HL-60 (cell line): Measurements from ENCODE around the gene CACTIN.

Experiments used
- DNase-seq, 2 experiments: peaks; one replicate each; pipeline ENCODE4 v3.0.0-alpha.2; 2010 to 2020; ENCODE audit warnings: low read depth in 1 of 2, low spot score in 1 of 2
- H3K27ac ChIP-seq: fragments of 250-450 bp; sonication (Bioruptor Pico); replicated peaks from 2 replicates; pipeline ENCODE4 v1.5.1; 2020; ENCODE audit warnings: mild to moderate bottlenecking, moderate library complexity
- H3K27me3 ChIP-seq: fragments of 250-450 bp; sonication (Bioruptor Pico); 2 replicates; pipeline ENCODE4 v1.5.1; 2021; ENCODE audit warnings: mild to moderate bottlenecking, moderate library complexity; ENCODE audit not compliant: insufficient read depth, poor library complexity, severe bottlenecking
- H3K4me3 ChIP-seq: replicated peaks from 2 replicates; pipeline ENCODE4 v1.5.1; 2011; ENCODE audit warnings: mild to moderate bottlenecking, control low read depth, low read length; ENCODE audit not compliant: insufficient read depth
- GABPA ChIP-seq: IDR thresholded peaks from 2 replicates; pipeline ENCODE4 v1.6.1; 2012; ENCODE audit warnings: low read depth
- POLR2AphosphoS5 ChIP-seq: IDR thresholded peaks from 2 replicates; pipeline ENCODE4 v1.6.1; 2012; ENCODE audit warnings: low read depth
- SPI1 ChIP-seq: IDR thresholded peaks from 2 replicates; pipeline ENCODE4 v1.6.1; 2012; ENCODE audit warnings: low read depth, mild to moderate bottlenecking, borderline replicate concordance
- TF ChIP-seq, protein P1 (sequence below): IDR thresholded peaks from one replicate; pipeline ENCODE4 v1.5.1; 2011; ENCODE audit warnings: low read length, control low read depth, inconsistent platforms; ENCODE audit not compliant: insufficient read depth
- TF ChIP-seq, protein P2 (sequence below): IDR thresholded peaks from 2 replicates; pipeline ENCODE4 v1.6.1; 2012; ENCODE audit warnings: low read depth; ENCODE audit not compliant: insufficient replicate concordance

Gene CACTIN

DNA sequence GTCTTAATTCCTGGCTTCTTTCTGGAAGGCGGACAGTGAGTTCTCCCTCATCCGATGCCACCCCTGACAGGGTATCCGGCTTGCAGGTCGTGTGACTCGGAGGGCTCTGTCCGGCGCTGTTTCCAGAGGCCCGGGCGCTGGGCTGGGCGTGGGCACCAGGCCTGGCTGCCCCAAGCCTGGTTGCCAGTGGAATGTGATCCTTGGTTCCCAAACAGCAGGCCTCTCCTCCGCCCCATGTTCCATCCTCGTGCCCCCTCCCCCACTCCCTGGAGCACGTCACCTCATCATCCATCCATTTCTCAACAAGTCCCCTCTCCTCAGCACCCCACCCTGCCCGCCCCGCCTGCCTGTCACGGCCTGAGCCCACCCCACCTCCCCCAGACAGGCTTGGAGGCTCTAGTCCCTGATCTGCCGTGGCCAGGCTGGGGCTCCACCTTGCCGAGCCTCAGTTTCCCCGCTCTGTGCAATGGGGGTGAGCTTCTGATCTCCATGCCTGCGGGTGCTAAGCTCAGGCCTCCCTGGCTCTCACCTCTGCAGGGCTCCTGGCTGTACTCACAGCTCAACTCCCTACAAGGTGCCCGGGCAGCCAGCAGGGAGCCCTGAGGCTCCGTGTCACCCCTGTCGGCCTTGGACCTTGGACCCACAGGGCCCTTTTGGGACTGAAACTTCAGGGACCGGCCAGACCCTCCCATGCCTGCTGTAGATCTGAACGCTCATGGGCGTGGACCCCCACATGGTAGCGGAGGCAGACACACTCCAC, 22.2 kb downstream of the CACTIN start:
- DNase-seq, result no peak
- Histone ChIP-seq H3K27ac (no peak overlapping the region), H3K27me3 (peaks cover 11% of the 10 kb centered on the region), H3K4me3 (no peak overlapping the region)
- TF ChIP-seq GABPA (no peak), SPI1 (no peak), POLR2AphosphoS5 (no peak)
- TF ChIP-seq, protein P1, sequence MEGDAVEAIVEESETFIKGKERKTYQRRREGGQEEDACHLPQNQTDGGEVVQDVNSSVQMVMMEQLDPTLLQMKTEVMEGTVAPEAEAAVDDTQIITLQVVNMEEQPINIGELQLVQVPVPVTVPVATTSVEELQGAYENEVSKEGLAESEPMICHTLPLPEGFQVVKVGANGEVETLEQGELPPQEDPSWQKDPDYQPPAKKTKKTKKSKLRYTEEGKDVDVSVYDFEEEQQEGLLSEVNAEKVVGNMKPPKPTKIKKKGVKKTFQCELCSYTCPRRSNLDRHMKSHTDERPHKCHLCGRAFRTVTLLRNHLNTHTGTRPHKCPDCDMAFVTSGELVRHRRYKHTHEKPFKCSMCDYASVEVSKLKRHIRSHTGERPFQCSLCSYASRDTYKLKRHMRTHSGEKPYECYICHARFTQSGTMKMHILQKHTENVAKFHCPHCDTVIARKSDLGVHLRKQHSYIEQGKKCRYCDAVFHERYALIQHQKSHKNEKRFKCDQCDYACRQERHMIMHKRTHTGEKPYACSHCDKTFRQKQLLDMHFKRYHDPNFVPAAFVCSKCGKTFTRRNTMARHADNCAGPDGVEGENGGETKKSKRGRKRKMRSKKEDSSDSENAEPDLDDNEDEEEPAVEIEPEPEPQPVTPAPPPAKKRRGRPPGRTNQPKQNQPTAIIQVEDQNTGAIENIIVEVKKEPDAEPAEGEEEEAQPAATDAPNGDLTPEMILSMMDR, result no peak

DNA sequence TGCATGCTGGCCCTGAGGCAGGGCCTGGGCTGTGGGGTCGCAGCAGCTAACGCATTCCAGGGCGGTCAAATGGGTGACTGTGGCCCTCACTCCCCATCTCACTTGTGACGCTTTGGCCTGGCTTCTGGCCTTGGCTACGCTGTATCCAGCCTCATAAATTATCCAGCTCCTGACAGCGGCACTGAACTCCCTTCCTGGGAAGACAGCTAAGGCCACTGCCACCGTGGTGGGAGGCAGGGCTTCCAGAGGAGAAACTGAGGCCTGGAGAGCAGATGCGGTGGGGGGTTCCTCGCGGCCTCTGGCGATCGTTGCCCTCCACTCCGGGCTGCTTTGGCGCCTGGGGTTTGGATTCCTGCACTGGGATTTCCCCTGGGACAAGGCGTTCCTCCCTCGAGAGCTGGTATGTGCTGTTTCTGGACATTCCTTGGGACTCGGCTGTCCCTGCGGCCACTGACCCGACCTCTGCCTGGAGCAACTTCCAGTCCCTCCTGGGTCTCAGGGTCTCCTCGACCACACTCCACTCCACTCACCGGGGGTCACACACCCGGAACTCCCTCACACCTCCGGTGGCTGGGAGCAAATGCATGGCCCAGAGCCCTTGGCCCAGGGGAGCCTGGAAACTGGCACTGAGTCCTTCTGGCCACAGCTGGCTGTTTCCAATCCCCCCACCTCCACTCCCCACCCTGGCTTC, 23.3 kb downstream of the CACTIN start:
- peaks cover 11% of the 10 kb centered on the region for H3K27me3 ChIP-seq
- DNase-seq, result no peak
- H3K4me3 ChIP-seq, result no peak overlapping the region
- no peak overlapping the region for H3K27ac ChIP-seq
- TF ChIP-seq GABPA, result no peak
- no peak for TF ChIP-seq POLR2AphosphoS5
- TF ChIP-seq SPI1, result no peak
- TF ChIP-seq, protein P2, sequence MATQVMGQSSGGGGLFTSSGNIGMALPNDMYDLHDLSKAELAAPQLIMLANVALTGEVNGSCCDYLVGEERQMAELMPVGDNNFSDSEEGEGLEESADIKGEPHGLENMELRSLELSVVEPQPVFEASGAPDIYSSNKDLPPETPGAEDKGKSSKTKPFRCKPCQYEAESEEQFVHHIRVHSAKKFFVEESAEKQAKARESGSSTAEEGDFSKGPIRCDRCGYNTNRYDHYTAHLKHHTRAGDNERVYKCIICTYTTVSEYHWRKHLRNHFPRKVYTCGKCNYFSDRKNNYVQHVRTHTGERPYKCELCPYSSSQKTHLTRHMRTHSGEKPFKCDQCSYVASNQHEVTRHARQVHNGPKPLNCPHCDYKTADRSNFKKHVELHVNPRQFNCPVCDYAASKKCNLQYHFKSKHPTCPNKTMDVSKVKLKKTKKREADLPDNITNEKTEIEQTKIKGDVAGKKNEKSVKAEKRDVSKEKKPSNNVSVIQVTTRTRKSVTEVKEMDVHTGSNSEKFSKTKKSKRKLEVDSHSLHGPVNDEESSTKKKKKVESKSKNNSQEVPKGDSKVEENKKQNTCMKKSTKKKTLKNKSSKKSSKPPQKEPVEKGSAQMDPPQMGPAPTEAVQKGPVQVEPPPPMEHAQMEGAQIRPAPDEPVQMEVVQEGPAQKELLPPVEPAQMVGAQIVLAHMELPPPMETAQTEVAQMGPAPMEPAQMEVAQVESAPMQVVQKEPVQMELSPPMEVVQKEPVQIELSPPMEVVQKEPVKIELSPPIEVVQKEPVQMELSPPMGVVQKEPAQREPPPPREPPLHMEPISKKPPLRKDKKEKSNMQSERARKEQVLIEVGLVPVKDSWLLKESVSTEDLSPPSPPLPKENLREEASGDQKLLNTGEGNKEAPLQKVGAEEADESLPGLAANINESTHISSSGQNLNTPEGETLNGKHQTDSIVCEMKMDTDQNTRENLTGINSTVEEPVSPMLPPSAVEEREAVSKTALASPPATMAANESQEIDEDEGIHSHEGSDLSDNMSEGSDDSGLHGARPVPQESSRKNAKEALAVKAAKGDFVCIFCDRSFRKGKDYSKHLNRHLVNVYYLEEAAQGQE, result no peak
- TF ChIP-seq, protein P1, result no peak

DNA sequence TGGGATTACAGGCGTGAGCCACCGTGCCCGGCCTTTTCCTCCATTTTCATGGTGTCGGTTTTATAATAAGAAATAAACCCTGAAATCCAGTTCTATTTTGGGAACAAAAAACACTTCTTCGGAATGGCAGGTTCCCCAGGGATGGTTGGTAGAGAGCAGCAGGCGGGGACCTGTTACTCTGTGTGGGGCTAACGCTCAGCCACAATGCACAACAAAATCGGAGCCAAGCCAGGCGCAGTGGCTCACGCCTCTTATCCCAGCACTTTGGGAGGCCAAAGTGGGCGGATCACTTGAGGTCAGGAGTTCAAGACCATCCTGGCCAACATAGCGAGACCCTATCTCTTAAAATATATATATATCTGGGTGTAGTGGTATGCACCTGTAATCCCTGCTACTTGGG, 25.6 kb downstream of the CACTIN start:
- no peak for TF ChIP-seq GABPA
- TF ChIP-seq POLR2AphosphoS5, result no peak
- TF ChIP-seq, protein P1, result no peak
- TF ChIP-seq SPI1, result no peak
- TF ChIP-seq, protein P2, result no peak
- peaks cover 7% of the 10 kb centered on the region for H3K27me3 ChIP-seq
- no peak overlapping the region for H3K4me3 ChIP-seq
- no peak for DNase-seq
- H3K27ac ChIP-seq, result no peak overlapping the region
